ENCODE results near the gene HECW1.
A peak's percentile ranks its signal among the peaks of the same experiment; 100 is the strongest.
"Not testable (repeated sequence)": the region's sequence is repeated elsewhere in the genome, so short reads cannot be mapped to it uniquely, and the experiment has no call there.

HECW1 gene

GRCh38 chr7:43557831-43558495, 445.5 kb downstream of the HECW1 start:
- no peak for DNase-seq

- no peak for DNase-seq
Measured at GRCh38 chr7:43559171-43559945, 446.9 kb downstream of the HECW1 start.

- no peak for DNase-seq
Measured at GRCh38 chr7:43559946-43560335, 447.5 kb downstream of the HECW1 start.

GRCh38 chr7:43560742-43561330, 448.4 kb downstream of the HECW1 start:
- no peak for DNase-seq

- no peak for DNase-seq
Measured at GRCh38 chr7:43562383-43562782, 449.9 kb downstream of the HECW1 start.

GRCh38 chr7:43565786-43566185, 453.3 kb downstream of the HECW1 start:
- no peak for DNase-seq

GRCh38 chr7:43568529-43568928, 456.1 kb downstream of the HECW1 start:
- DNase-seq, result no peak

- no peak for DNase-seq
Measured at GRCh38 chr7:43569424-43569823, 457.0 kb downstream of the HECW1 start.

GRCh38 chr7:43570688-43571365, 458.4 kb downstream of the HECW1 start:
- no peak for DNase-seq

GRCh38 chr7:43572516-43573049, 460.1 kb downstream of the HECW1 start:
- DNase-seq, result peak; percentile 64

GRCh38 chr7:43573832-43574231, 461.4 kb downstream of the HECW1 start:
- not testable (repeated sequence) for DNase-seq

- no peak for DNase-seq
Measured at GRCh38 chr7:43575506-43575905, 463.1 kb downstream of the HECW1 start.

GRCh38 chr7:43576241-43576640, 463.8 kb downstream of the HECW1 start:
- no peak for DNase-seq

- DNase-seq, result no peak
Measured at GRCh38 chr7:43577485-43577951, 465.1 kb downstream of the HECW1 start.

GRCh38 chr7:43582503-43583423, 470.3 kb downstream of the HECW1 start, which contains the start of gene STK17A:
TSS of gene STK17A (plus strand) at chr7:43583108. CDS start at chr7:43583244, 136 bp downstream.
- peak; percentile 94 for DNase-seq

- peak; percentile 55 for DNase-seq
Measured at GRCh38 chr7:43583424-43584194, 471.2 kb downstream of the HECW1 start.

- peak; percentile 14 for DNase-seq
Measured at GRCh38 chr7:43584195-43584586, 471.7 kb downstream of the HECW1 start.

GRCh38 chr7:43584733-43585132, 472.3 kb downstream of the HECW1 start:
- DNase-seq, result not testable (repeated sequence)

- no peak for DNase-seq
Measured at GRCh38 chr7:43585562-43585961, 473.1 kb downstream of the HECW1 start.

- DNase-seq, result no peak
Measured at GRCh38 chr7:43586251-43586900, 473.9 kb downstream of the HECW1 start.

All from CD4-positive, alpha-beta T cell treated with Interferon gamma for 1 hour (primary cell).